Fibroblast of villous mesenchyme (primary cell): ENCODE results near the gene LYPD4. TPM values are rescaled to one million over a fixed set of nuclear protein-coding genes. Genes with fewer than 3 reads are reported as not detected.

ENCODE experiments used
- DNase-seq: peaks from one replicate; pipeline ENCODE4 v3.0.0-alpha.2; 2010; ENCODE audit warnings: low read depth
- H3K4me3 ChIP-seq: 2 replicates; pipeline ENCODE4 v1.5.1; 2011; ENCODE audit warnings: low read depth, mild to moderate bottlenecking, low read length
- CTCF ChIP-seq: IDR thresholded peaks from 2 replicates; pipeline ENCODE4 v1.5.1; 2012; ENCODE audit warnings: low read depth, mild to moderate bottlenecking, low read length; ENCODE audit not compliant: insufficient read depth
- total RNA-seq: library from RNA; depleted of rRNA; stranded (reverse); fragments of >200 nt; gene quantifications from 2 replicates; pipeline ENCODE4 v1.2.3, GENCODE V29; 2012

LYPD4 gene
- total RNA-seq, 1 donor, result not detected

GRCh38 chr19:41804336-41804735, 40.1 kb downstream of the LYPD4 start:
- no peak for TF ChIP-seq CTCF
- DNase-seq, result no peak
- H3K4me3 ChIP-seq, result no peak overlapping the region

- H3K4me3 ChIP-seq, result no peak overlapping the region
- no peak for TF ChIP-seq CTCF
- no peak for DNase-seq
These were observed 41.7 kb downstream of the LYPD4 start for GRCh38 chr19:41802770-41803169.

- no peak for TF ChIP-seq CTCF
- DNase-seq, result no peak
- no peak overlapping the region for H3K4me3 ChIP-seq
These were observed 42.7 kb downstream of the LYPD4 start for GRCh38 chr19:41801792-41802211.

GRCh38 chr19:41801031-41801430, 43.5 kb downstream of the LYPD4 start:
- no peak for DNase-seq
- TF ChIP-seq CTCF, result no peak
- H3K4me3 ChIP-seq, result no peak overlapping the region

- DNase-seq, result no peak
- H3K4me3 ChIP-seq, result no peak overlapping the region
- TF ChIP-seq CTCF, result no peak
These were observed 45.0 kb downstream of the LYPD4 start for GRCh38 chr19:41799444-41800000.

- H3K4me3 ChIP-seq, result no peak overlapping the region
- no peak for TF ChIP-seq CTCF
- DNase-seq, result no peak
These were observed 47.6 kb downstream of the LYPD4 start for GRCh38 chr19:41796901-41797300.

- no peak for DNase-seq
- no peak for TF ChIP-seq CTCF
- no peak within 1 kb of the TSS for H3K4me3 ChIP-seq
These were observed 48.1 kb downstream of the LYPD4 start, which contains the start of gene CEACAM3 for GRCh38 chr19:41796362-41796761. Gene CEACAM3 (plus strand): TSS chr19:41796587. CDS start chr19:41796678, 91 bp downstream.
